NCI-H226 (cell line): ENCODE results near the gene TMEM42.
A peak's percentile ranks its signal among the peaks of the same experiment; 100 is the strongest.

ENCODE experiments used
- DNase-seq: peaks from one replicate; pipeline ENCODE4 v3.0.0-alpha.2; 2015

Gene TMEM42

DNA sequence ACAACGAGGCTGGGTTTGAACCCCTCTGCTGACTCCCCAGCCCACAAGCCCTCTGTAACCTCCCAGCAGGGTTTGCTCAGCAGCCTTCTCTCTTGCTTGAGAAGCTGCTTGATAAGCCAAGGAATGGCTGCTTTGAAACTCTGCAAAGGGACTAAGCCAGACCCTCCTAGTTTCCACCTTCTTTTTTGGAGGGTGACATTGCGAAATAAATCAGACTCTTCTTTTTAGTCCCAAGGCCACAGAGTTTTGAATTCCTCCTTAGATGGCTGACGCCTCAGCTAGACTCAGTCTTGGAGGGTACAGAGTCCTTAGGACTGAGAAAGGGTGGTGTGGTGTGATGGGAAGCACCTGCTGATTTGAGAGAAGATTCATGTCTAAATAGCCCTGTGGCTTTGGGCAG is 13.9 kb downstream of the TMEM42 start:
- DNase-seq = no peak

- no peak for DNase-seq
Measured at GRCh38 chr3:44877333-44877732, 15.6 kb downstream of the TMEM42 start.

DNA sequence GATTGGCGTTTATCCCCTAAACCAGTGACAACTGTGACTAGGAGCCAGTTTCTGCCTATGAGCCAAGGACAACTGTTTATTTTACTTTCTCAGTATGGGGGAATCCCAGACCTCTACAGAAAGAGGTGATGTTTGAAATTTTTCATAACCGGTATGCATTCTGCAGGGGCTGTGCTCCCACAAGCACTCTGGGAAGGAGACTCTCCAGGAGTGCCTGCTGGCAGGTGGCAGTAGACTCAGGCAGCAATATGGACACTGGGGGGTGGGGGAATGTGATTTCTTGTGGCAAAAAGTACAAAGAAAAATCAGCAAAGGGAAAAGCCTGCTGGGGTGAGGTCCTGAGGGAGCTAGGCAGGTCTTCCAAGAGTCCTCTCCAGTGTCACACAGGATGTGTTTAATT is 18.6 kb downstream of the TMEM42 start:
- DNase-seq = no peak

- no peak for DNase-seq
Measured at GRCh38 chr3:44883213-44883955, 21.7 kb downstream of the TMEM42 start.

DNA sequence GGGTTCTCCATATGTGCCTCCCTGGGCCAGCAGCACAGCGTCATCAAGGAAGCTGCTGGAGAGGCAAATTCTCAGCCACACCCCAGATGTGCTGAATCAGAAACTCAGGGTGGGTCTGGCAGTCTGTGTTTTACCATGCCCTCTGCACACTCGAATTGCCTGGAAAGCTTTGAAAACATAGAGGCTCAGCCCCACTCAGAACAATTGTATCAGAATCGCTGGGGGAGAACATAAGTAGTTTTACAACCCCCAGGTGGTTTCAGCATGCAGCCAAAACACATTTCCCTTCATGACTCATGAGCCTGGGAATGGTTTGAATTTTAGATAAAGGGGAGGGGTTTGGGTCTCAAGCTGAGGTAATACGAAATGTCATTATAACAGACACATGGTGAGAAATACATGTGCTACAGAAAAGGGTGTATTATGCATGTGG is 22.3 kb downstream of the TMEM42 start:
- peak; percentile 99 for DNase-seq

GRCh38 chr3:44885618-44886017 is 23.9 kb downstream of the TMEM42 start:
- peak; percentile 94 for DNase-seq

GRCh38 chr3:44886561-44886960 is 24.8 kb downstream of the TMEM42 start:
- peak; percentile 63 for DNase-seq

GRCh38 chr3:44887101-44887500 is 25.4 kb downstream of the TMEM42 start:
- DNase-seq = no peak

DNA sequence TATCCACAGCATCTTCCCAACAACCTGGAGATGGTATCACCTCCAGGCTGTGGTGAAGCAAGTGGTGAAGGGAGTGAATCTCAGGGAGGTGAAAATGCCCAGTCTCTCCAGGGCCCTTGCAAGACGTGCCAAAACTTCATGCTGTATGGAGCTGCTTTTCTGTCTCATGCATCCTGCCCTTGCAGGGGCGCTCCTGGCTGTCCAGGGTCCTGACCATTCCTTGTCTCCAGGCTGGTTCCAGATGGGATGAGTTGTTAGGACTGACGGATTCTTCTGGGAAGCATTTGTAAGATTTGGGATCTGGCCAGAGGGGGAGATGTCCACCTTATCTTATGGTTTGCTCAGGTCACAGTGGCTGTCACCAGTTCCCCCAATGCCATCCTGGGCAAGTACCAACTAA is 28.5 kb downstream of the TMEM42 start:
- no peak for DNase-seq

- DNase-seq = no peak
Measured at GRCh38 chr3:44890852-44891251, 29.1 kb downstream of the TMEM42 start.

DNA sequence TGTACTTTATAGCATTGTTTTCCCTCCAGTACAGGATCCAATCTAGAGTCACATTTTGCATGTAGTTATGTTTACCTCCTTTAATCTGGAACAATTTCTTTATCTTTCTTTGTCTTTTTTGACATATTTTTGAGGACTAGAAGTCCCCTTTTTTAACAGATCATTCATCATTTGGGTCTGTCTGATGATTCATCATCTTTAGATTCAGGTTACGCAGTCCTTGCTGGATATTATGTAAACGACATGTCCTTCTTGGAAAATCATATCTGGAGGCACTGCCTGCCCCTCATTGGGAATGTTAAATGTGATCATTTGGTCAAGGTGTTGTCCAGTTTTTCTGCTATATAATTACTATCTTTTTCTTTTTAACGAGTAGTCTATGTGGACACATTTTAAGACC is 31.0 kb downstream of the TMEM42 start:
- peak; percentile 62 for DNase-seq

DNA sequence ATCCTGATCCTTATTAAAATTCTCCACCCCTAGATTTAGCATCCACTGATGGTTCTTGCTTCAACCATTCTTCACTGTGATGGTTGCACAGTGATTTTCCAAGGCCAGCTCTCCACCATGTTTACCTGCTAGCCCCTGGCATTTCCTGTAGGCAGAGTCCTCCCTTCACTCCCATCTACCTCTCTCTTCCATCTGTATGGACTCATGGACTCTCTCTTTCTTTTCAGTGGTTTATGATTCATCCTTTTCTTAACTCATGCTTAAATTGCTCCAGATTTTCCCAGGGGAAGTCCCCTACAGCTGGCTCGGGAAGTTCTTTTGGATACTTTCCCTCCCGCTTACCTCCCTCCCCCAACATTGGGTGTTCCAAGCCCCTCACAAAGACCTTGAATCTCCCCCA is 31.4 kb downstream of the TMEM42 start:
- DNase-seq = peak; percentile 91

DNA sequence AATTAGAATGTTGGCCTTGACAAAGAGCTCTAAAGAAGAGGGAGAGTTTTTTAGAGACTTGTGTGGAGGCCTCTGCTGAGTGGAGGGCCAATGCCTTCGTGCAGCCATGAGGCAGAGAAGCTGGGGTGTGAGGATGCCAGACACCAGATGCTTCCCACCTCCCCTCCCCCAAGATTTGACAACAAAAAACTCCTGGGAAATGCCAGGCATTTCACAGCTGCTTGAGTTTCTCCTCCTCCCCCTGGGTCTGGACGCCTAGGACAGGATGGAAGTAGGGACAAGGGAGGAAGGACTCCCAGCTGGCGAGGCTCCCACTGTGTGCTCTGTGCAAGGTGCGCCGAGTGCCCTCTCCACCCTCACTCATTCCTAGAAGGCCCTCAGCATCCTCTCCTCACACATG is 32.8 kb downstream of the TMEM42 start:
- DNase-seq = no peak

DNA sequence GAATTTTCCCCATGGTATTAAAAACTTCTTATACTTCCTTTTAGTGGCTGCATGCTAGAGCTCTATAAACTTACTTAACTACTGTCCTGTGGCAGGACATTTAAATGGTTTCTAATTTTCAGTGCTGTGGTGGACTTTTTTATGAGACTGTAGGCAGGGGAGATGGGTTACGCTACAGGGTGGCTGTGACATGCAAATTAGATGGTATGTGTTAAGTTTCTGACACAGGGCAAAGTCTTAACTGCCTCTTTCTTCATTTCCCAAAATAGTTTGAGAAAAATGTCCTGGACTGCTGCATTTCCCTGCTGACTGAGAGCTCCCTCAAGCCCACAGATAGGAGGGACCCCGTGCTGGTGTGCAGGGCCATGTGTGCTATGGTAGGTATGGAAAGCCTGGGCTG is 34.7 kb downstream of the TMEM42 start:
- DNase-seq = no peak

GRCh38 chr3:44899683-44900367 is 38.1 kb downstream of the TMEM42 start:
- peak; percentile 44 for DNase-seq

DNA sequence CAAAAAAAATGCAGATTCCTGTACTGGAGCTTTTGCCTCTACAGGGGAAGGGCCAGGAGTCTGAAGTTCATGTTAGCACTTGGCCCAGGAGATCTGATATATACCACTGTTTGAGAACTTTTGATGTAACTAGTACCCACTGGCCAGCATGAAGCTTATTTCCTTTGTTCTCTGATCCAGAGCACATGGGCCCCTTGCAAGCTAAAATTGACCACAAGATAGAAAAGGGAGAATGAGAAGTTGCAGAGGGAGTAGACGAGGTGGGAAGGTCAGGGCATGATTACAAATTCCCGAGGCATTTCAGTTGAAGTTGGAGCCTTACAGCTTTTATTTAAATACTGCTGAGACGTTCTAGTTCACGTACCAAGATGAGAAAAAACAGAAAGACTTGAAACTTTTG is 40.9 kb downstream of the TMEM42 start:
- DNase-seq = peak; percentile 41

- DNase-seq = no peak
Measured at GRCh38 chr3:44903314-44903713, 41.6 kb downstream of the TMEM42 start.

DNA sequence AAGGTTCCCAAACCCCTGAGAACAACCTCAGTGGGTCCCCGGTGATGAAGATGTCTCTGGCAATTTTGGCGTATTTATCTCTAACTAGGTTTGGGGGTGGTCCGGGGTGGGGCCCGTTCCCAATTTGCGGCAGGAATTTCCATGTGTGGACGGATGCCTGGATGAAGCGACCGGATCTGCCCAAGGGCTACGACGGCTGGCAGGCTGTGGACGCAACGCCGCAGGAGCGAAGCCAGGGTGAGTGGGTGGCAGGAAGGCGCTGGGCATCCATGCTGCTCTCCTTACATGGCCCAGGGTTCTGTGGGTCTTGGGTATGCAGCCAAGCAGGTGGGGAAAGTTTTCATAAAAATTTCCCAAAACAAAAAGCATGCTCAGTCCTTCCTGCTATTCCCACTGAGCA is 42.0 kb downstream of the TMEM42 start:
- no peak for DNase-seq

DNA sequence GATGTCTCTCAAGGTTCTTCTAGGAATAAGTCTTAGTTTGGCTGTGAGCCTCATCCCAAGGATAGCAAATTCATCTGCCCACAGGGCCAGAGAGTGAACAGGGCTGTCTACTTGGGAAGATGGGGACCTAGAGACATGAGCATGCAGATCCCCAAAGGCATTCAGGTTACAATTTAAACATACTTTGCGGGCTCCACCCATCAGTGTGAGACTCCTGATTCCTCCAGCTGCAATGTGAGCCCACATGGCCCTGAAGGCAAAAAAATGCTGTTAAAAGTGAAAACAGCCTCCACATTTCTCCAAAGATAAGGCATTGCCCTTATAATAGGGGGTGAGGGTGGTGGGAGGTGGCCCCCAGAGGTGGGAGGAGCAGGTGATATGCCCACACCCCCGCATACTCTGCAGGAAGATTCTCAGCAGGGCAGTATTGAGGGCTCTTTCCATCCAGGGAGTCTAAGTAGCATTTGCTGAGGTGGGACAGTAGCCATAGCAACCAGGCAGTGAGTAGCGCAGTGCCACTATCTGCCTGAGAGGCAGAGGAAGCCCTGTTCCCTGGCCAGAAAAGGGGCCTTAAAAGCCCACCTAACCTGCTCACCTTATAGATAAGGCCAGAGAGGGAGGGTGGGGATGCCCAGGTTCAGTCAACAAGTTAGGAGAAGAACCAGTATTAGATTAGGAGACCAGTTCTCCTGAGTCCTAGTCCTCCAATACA is 43.9 kb downstream of the TMEM42 start:
- no peak for DNase-seq

DNA sequence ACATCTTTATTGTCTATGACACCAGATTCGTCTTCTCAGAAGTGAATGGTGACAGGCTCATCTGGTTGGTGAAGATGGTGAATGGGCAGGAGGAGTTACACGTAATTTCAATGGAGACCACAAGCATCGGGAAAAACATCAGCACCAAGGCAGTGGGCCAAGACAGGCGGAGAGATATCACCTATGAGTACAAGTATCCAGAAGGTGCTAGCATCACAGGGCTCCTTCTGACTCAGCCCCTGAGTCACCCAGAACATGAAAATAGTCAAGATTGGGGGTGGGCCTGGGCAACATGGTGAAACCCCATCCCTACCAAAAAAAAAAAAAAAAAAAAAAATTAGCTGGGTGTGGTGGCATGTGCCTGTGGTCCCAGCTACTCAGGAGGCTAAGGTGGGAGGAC is 45.3 kb downstream of the TMEM42 start:
- peak; percentile 69 for DNase-seq

GRCh38 chr3:44907612-44908011 is 45.9 kb downstream of the TMEM42 start:
- no peak for DNase-seq

- DNase-seq = no peak
Measured at GRCh38 chr3:44909063-44909462, 47.4 kb downstream of the TMEM42 start.

DNA sequence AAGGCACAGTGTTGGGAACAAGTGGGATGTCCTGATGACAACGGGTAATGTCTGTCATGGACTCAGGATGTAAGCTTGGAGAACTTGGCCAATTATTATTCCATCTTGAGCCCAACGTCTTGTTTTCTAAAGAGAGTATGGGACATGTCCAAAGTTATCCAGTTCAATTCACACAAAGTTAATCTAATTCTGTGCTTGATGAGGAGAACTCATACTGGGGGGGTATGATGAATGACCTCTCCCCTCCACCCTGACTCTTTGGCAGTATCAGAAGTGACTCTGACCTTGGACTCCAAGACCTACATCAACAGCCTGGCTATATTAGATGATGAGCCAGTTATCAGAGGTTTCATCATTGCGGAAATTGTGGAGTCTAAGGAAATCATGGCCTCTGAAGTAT is 49.0 kb downstream of the TMEM42 start:
- no peak for DNase-seq

DNA sequence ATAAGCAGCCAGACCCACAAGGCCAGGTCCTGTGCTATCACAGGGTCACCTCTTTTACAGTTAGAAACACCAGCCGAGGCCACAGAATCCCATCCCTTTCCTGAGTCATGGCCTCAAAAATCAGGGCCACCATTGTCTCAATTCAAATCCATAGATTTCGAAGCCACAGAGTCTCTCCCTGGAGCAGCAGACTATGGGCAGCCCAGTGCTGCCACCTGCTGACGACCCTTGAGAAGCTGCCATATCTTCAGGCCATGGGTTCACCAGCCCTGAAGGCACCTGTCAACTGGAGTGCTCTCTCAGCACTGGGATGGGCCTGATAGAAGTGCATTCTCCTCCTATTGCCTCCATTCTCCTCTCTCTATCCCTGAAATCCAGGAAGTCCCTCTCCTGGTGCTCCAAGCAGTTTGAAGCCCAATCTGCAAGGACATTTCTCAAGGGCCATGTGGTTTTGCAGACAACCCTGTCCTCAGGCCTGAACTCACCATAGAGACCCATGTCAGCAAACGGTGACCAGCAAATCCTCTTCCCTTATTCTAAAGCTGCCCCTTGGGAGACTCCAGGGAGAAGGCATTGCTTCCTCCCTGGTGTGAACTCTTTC is 52.3 kb downstream of the TMEM42 start:
- DNase-seq = peak; percentile 51
